ENCODE data around the gene TRPM5.

Gene TRPM5

DNA sequence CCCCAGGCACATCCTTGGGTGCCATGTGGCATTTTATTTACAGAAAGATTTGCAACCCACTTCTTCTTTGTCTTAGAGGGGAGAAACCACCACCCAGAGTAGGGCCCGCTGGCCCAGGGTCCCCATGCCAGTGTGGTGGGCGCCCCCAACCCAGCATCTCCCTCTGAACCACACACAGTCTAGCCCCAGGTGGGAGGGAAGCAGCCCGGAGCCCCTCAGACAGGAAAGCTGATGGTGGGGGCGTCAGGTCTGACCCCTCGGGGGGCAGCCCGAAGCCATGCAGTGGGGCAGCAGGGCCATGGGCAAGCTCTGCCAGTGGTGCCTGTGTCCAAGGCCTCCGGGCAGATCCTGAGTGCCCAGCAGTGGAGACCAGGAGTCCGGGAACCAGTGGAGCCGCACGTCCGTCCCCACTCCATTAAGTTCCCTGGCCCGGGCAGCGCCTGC is 11.7 kb downstream of the TRPM5 start:
- no peak overlapping the region for H3K27ac ChIP-seq (replicated peaks)
- H3K4me3 ChIP-seq (replicated peaks; ENCODE audit: insufficient read depth, low read length) = no peak overlapping the region
- H3K27me3 ChIP-seq (ENCODE audit: insufficient read depth, poor library complexity, severe bottlenecking) = no peaks in the 10 kb centered on the region
- DNase-seq (ENCODE audit: low read depth in 1 of 2, low spot score in 1 of 2) = no peak
- TF ChIP-seq GABPA (IDR thresholded peaks at IDR 0.05; ENCODE audit: low read depth) = no peak
- no peak for TF ChIP-seq POLR2AphosphoS5 (IDR thresholded peaks at IDR 0.05; ENCODE audit: low read depth)
- TF ChIP-seq SPI1 (IDR thresholded peaks at IDR 0.05; ENCODE audit: borderline replicate concordance, low read depth) = no peak
- TF ChIP-seq, protein P1, sequence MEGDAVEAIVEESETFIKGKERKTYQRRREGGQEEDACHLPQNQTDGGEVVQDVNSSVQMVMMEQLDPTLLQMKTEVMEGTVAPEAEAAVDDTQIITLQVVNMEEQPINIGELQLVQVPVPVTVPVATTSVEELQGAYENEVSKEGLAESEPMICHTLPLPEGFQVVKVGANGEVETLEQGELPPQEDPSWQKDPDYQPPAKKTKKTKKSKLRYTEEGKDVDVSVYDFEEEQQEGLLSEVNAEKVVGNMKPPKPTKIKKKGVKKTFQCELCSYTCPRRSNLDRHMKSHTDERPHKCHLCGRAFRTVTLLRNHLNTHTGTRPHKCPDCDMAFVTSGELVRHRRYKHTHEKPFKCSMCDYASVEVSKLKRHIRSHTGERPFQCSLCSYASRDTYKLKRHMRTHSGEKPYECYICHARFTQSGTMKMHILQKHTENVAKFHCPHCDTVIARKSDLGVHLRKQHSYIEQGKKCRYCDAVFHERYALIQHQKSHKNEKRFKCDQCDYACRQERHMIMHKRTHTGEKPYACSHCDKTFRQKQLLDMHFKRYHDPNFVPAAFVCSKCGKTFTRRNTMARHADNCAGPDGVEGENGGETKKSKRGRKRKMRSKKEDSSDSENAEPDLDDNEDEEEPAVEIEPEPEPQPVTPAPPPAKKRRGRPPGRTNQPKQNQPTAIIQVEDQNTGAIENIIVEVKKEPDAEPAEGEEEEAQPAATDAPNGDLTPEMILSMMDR (IDR thresholded peaks at IDR 0.05; ENCODE audit: insufficient read depth, low read length) = no peak
- TF ChIP-seq, protein P2, sequence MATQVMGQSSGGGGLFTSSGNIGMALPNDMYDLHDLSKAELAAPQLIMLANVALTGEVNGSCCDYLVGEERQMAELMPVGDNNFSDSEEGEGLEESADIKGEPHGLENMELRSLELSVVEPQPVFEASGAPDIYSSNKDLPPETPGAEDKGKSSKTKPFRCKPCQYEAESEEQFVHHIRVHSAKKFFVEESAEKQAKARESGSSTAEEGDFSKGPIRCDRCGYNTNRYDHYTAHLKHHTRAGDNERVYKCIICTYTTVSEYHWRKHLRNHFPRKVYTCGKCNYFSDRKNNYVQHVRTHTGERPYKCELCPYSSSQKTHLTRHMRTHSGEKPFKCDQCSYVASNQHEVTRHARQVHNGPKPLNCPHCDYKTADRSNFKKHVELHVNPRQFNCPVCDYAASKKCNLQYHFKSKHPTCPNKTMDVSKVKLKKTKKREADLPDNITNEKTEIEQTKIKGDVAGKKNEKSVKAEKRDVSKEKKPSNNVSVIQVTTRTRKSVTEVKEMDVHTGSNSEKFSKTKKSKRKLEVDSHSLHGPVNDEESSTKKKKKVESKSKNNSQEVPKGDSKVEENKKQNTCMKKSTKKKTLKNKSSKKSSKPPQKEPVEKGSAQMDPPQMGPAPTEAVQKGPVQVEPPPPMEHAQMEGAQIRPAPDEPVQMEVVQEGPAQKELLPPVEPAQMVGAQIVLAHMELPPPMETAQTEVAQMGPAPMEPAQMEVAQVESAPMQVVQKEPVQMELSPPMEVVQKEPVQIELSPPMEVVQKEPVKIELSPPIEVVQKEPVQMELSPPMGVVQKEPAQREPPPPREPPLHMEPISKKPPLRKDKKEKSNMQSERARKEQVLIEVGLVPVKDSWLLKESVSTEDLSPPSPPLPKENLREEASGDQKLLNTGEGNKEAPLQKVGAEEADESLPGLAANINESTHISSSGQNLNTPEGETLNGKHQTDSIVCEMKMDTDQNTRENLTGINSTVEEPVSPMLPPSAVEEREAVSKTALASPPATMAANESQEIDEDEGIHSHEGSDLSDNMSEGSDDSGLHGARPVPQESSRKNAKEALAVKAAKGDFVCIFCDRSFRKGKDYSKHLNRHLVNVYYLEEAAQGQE (IDR thresholded peaks at IDR 0.05; ENCODE audit: insufficient replicate concordance, low read depth) = no peak

DNA sequence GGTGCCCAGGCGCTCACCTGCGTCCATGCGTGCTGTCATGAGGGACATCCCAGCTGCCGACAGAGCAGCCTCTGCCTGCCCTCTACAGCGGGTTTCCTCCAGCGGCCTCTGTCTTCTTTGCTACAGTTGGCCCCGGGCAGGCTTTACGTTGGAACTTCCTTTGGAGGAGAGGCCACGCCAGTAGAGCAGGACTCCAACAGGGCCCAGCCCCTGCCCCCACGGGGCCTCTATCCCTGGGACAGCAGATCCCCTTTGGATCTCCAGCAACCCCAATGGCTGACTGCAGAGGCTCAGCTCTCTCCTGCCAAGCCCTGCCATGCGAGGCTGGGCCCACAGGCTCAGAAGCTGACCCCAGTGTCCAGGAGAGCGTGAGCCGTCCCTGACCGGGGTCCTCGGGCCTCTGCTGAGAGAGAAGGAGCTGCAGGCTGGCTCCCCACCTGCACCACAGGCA is 12.1 kb downstream of the TRPM5 start:
- no peak for DNase-seq (ENCODE audit: low read depth in 1 of 2, low spot score in 1 of 2)
- Histone ChIP-seq H3K27me3 (ENCODE audit: insufficient read depth, poor library complexity, severe bottlenecking) (no peaks in the 10 kb centered on the region), H3K27ac (replicated peaks) (no peak overlapping the region), H3K4me3 (replicated peaks; ENCODE audit: insufficient read depth, low read length) (no peak overlapping the region)
- TF ChIP-seq POLR2AphosphoS5 (IDR thresholded peaks at IDR 0.05; ENCODE audit: low read depth) (no peak), SPI1 (IDR thresholded peaks at IDR 0.05; ENCODE audit: borderline replicate concordance, low read depth) (no peak), GABPA (IDR thresholded peaks at IDR 0.05; ENCODE audit: low read depth) (no peak)
- TF ChIP-seq, protein P2 (IDR thresholded peaks at IDR 0.05; ENCODE audit: insufficient replicate concordance, low read depth) = no peak
- TF ChIP-seq, protein P1 (IDR thresholded peaks at IDR 0.05; ENCODE audit: insufficient read depth, low read length) = no peak

DNA sequence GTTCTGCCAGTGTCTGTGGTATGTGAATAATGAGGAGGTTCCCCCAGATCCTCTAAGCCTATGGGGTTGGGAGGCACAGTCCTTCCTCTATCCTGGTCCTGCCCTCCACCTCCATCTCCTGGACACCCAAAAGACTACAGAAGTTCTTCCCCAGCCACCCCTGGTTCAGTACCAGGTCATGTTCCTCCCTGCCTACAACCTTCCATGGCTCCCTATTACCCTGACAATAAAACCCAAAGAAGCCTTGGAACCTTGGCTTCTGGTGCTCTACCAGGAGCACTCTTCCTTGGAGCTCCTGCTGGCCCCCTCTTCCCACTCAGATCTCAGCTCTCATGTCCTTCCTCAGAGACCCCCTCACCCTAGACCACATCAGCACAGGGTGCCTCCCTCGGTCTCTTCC is 12.9 kb downstream of the TRPM5 start:
- no peak overlapping the region for H3K27ac ChIP-seq (replicated peaks)
- no peak overlapping the region for H3K4me3 ChIP-seq (replicated peaks; ENCODE audit: insufficient read depth, low read length)
- TF ChIP-seq POLR2AphosphoS5 (IDR thresholded peaks at IDR 0.05; ENCODE audit: low read depth) (no peak), SPI1 (IDR thresholded peaks at IDR 0.05; ENCODE audit: borderline replicate concordance, low read depth) (no peak), GABPA (IDR thresholded peaks at IDR 0.05; ENCODE audit: low read depth) (no peak)
- TF ChIP-seq, protein P2 (IDR thresholded peaks at IDR 0.05; ENCODE audit: insufficient replicate concordance, low read depth) = no peak
- TF ChIP-seq, protein P1 (IDR thresholded peaks at IDR 0.05; ENCODE audit: insufficient read depth, low read length) = no peak
- H3K27me3 ChIP-seq (ENCODE audit: insufficient read depth, poor library complexity, severe bottlenecking) = no peaks in the 10 kb centered on the region
- no peak for DNase-seq (ENCODE audit: low read depth in 1 of 2, low spot score in 1 of 2)

Measured in HL-60 (cell line).